IPS-20b (cell line): ENCODE measurements around the gene MICALL1.

Experiments used
- H3K27ac ChIP-seq: one replicate; pipeline ENCODE4 v1.5.1; 2013; ENCODE audit warnings: low read length
- H3K27me3 ChIP-seq: 2 replicates; pipeline ENCODE4 v1.6.1; 2013; ENCODE audit warnings: mild to moderate bottlenecking, low read length, inconsistent platforms; ENCODE audit not compliant: insufficient read depth
- H3K36me3 ChIP-seq: 2 replicates; pipeline ENCODE4 v1.6.1; 2013; ENCODE audit warnings: low read depth, mild to moderate bottlenecking, inconsistent platforms, low read length, moderate library complexity; ENCODE audit not compliant: insufficient read depth
- H3K4me1 ChIP-seq: 2 replicates; pipeline ENCODE4 v1.6.1; 2013; ENCODE audit warnings: mild to moderate bottlenecking, control low read depth, inconsistent platforms, low read length, moderate library complexity; ENCODE audit not compliant: insufficient read depth
- H3K4me3 ChIP-seq: 2 replicates; pipeline ENCODE4 v1.5.1; 2013; ENCODE audit warnings: mild to moderate bottlenecking, low read length, inconsistent platforms
- H3K9ac ChIP-seq: 2 replicates; pipeline ENCODE4 v1.6.1; 2013; ENCODE audit warnings: low read depth, mild to moderate bottlenecking, inconsistent platforms, low read length, moderate library complexity
- H3K9me3 ChIP-seq: 2 replicates; pipeline ENCODE4 v1.6.1; 2013; ENCODE audit warnings: mild to moderate bottlenecking, low read depth, low read length, inconsistent platforms; ENCODE audit not compliant: insufficient read depth

Gene MICALL1

DNA sequence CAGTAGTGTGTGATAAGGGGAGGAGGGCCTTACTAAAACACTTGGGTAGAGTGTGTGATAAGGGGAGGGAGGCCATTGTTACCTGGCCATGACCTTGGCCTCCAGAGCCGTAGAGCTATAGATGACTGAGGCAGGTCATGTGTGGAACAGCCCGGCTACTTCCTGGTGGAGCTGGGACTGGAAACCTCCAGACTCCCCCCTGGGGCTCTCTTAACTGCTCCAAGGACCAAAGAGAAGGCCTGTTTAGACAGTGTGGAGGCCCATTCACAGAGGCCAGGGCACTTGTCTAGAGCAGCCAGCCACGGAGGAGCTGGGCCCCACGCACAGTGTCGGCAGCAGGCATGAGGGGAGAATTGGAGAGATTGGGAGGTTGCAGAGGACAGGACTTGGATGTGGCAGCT is 12.5 kb upstream of the MICALL1 start:
- no peak overlapping the region for H3K4me3 ChIP-seq
- no peaks in the 10 kb centered on the region for H3K27me3 ChIP-seq
- H3K27ac ChIP-seq = peak overlapping the region; percentile 25
- peaks cover 28% of the 10 kb centered on the region for H3K4me1 ChIP-seq
- no peak overlapping the region for H3K9ac ChIP-seq
- H3K36me3 ChIP-seq = peaks cover 30% of the 10 kb centered on the region
- H3K9me3 ChIP-seq = no peaks in the 10 kb centered on the region

DNA sequence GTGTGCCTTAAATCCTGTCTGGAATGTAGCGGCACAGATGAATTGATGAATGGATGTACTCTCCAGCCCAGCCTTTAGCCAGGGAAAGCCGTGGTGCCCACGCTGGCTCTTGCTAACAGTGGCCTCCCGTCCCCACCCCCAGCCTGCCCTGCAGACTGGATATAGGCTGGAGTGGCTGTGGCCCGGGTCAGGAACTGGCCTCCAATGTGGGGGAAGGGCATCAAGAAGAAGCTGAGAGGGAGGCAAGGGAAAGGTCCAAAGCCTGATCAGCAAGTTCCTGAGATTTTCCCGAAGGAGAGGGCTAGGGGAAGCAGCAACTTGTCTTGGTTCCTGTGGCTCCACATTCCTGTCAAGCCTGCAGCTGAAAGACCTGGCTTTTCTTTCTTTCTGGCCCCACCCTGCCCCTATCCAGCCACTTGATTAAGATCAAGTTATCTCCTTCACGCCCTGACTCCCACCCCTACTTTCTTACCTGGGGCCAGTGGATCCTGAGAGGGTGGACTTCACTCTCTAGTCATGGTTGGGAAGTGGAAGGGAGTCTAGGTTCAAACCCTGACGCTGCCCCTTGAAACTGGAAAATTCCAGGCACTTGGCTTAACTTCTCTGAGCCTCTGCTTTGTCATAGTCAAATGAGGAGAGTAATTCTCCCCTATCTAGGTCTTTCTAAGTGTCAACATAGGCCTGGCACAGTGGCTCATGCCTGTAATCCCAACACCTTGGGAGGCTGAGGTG is 11.0 kb upstream of the MICALL1 start:
- Histone ChIP-seq H3K36me3 (peaks cover 15% of the 10 kb centered on the region), H3K27ac (no peak overlapping the region)

DNA sequence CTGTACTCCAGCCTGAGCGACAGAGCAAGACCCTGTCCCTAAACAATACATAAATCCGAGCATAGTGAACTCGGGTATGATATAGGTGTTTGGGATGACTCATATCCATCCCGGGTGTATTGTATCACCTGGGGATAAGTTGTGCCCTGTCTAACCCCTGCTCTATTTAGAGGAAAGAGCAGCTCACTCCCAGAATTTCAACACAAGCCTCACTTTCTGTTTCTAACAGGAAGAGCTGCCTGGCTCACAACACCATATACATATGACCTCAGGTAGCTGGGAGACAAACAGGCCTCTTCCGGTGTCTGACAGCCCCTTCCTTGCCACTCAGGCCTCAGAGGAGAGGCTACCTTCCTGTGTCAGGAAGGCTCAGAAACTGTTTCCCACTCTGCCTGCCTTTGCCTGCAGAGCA is 9.9 kb upstream of the MICALL1 start:
- H3K36me3 ChIP-seq = peaks cover 11% of the 10 kb centered on the region
- H3K4me1 ChIP-seq = peaks cover 31% of the 10 kb centered on the region
- 0 out of 2 replicates have a peak overlapping the region, but pooled peaks have one; percentile 5 for H3K9ac ChIP-seq
- no peaks in the 10 kb centered on the region for H3K27me3 ChIP-seq
- no peak overlapping the region for H3K4me3 ChIP-seq
- H3K9me3 ChIP-seq = no peaks in the 10 kb centered on the region
- no peak overlapping the region for H3K27ac ChIP-seq

More for the DNA sequence above, 11.0 kb upstream of the MICALL1 start:
- H3K4me1 ChIP-seq = peaks cover 31% of the 10 kb centered on the region
- peak overlapping the region; percentile 48; the same call in 1 of the 2 replicates for H3K9ac ChIP-seq
- H3K27me3 ChIP-seq = no peaks in the 10 kb centered on the region
- H3K9me3 ChIP-seq = no peaks in the 10 kb centered on the region
- no peak overlapping the region for H3K4me3 ChIP-seq

DNA sequence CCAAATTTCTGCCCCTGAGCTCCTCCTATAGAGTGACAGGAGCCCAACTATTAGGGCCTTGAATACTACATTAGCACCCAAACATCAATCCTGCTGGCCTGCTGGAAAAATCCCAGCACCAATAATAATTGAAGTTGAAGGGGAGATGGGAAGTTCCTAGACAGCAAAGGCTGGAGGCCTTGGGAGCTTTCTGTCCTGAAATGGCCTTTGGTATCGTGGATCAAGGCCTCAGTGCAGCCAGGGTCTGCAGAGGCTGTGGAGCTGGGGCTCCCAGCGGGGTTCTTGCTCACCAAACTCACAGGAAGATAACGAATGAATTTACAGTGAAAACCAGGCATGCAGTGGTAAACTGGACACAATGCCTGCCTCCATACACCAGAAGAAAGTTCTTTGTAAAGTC is 9.2 kb upstream of the MICALL1 start:
- Histone ChIP-seq H3K27ac (no peak overlapping the region), H3K9ac (peak overlapping the region; percentile 5; the same call in 1 of the 2 replicates), H3K4me1 (peaks cover 31% of the 10 kb centered on the region), H3K4me3 (no peak overlapping the region), H3K36me3 (peaks cover 4% of the 10 kb centered on the region; the same call in 1 of the 2 replicates), H3K9me3 (no peaks in the 10 kb centered on the region), H3K27me3 (no peaks in the 10 kb centered on the region)

DNA sequence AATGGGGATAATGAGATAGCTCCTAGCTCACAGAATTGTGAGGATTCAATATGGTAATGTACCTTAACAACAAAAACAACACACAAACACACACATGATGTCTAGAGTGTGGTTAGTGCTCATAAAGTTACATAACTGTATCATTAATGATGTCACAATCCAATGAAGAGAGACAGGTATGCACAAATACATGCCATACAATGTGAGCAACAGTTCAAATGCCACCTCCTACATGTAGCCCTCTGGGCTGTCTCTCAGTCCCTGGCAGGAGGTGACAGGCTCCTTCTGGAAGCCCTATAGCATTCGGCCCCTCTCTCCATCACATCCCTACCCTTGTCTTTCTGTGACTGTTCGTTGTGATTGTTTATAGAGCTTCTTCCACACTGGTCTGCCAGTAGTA is 8.3 kb upstream of the MICALL1 start:
- H3K9ac ChIP-seq = no peak overlapping the region
- H3K4me1 ChIP-seq = peaks cover 31% of the 10 kb centered on the region
- H3K9me3 ChIP-seq = no peaks in the 10 kb centered on the region
- no peak overlapping the region for H3K27ac ChIP-seq
- H3K4me3 ChIP-seq = no peak overlapping the region
- no peaks in the 10 kb centered on the region for H3K27me3 ChIP-seq
- no peaks in the 10 kb centered on the region for H3K36me3 ChIP-seq

DNA sequence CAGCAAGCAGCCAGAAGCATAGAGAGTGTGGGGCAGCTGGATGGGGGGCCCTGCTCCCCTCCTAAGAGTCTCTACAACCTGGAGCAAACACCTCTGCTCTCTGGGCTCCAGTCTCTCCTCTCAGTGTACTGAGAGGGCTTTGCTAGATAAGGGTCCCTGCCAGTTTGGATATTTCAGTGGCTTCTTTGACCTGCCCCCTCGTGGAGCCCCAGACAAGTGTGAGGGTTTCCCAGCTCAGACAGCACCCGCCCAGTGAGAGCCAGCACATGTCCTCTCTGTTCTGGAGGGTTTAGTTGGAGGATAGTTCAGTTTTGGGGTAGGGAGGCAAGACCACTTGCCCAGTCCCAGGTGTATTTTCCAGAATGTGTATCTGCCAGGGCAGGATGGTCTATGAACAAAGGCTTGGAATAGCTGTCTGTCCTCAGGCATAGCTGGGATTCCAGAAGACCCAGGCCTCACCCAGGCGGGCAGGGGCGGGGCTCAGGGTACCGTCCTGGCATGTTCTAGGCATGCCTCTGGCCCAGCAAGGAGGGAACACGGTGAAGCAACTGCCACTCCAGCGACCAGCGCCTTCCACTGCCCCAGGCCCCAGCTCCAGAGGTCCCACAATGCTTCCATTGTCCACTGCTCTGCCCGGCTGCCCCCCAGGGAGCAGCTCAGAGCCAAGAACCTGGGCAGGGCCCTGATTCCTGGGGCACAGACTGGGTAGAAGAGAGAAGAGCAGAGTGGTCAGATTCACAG is 7.5 kb upstream of the MICALL1 start:
- no peaks in the 10 kb centered on the region for H3K9me3 ChIP-seq
- peaks cover 31% of the 10 kb centered on the region for H3K4me1 ChIP-seq
- no peaks in the 10 kb centered on the region for H3K36me3 ChIP-seq
- no peaks in the 10 kb centered on the region for H3K27me3 ChIP-seq
- no peak overlapping the region for H3K4me3 ChIP-seq
- peak overlapping the region; percentile 61 for H3K9ac ChIP-seq
- H3K27ac ChIP-seq = no peak overlapping the region

DNA sequence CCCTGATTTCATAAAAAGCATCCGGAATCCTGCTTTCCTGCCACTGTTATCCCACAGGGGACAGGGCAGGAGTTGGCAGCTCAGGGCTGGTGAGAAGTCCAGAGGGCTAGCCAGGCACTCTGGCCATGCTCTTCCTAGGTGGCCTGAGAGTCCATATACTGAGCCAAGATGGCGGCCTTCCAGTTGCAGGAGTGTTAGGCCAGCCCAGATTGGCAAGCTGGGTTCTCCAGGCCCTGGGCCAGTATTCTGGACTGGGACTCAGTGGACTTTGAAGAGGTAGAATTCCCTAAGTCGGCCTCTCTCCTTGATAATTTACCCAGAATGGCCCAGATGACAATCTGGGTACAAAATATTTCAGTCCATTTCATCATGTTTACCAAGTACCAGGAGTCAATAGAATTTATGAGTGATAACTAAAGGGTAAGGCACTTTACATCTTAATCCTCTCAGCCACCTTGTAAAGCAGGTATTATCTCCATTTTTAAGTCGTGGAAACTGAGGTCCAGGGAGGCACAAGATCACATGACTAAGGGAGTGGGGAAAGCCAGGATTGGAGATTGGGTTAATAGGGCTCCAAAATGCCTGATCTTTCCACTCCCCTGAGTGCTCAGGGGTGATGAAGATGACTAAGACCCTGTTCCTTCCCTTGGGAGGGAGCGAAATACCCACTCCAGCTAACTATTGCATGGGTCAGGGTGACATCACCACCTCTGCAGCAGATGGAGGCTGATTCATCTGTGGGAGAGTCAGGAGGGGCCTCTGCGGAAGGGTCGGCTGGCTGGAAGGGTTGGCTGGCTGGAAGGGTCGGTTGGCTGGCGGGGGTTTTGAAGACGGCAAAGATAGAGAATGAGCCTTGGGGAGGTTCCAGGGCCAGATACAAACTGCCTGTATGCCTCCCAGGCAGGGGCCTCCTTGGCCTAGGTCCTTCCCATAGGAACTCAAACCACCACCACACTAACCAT is 1.2 kb upstream of the MICALL1 start:
- Histone ChIP-seq H3K27me3 (no peaks in the 10 kb centered on the region), H3K9ac (peak overlapping the region; percentile 69), H3K4me1 (peaks cover 11% of the 10 kb centered on the region), H3K27ac (no peak overlapping the region), H3K4me3 (peak overlapping the region; percentile 61; the same call in 1 of the 2 replicates), H3K36me3 (no peaks in the 10 kb centered on the region), H3K9me3 (no peaks in the 10 kb centered on the region)

DNA sequence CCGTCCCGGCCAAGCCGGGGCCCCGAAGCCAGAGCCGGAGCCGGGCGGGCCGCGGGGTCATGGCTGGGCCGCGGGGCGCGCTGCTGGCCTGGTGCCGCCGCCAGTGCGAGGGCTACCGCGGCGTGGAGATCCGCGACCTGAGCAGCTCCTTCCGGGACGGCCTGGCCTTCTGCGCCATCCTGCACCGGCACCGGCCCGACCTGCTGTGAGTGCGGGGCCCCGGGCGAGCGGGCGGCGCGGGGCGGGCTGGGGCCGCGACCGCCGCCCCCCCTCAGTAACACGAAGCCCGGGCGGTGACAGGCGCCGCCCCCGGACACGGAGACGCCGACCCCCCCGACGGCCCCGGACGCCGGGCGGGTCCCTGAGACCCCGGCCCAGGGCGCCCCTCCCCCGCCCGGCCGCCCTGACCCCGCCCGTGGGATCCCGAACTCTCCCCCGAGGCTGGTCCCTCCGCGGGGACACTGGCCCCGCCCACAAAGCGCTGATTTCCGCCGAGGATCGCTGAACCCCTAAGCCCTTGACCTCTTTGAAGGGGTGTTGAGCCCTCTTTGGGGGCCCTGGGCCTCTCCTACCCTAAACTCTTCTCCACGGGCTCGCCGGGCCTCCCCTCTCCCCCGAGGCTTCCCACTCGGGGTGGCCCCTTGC is 389 bp downstream of the MICALL1 start:
- Histone ChIP-seq H3K36me3 (no peaks in the 10 kb centered on the region), H3K9ac (peak overlapping the region; percentile 64; the same call in 1 of the 2 replicates), H3K27ac (no peak overlapping the region), H3K4me3 (peak overlapping the region; percentile 75), H3K9me3 (no peaks in the 10 kb centered on the region), H3K27me3 (no peaks in the 10 kb centered on the region), H3K4me1 (peaks cover 28% of the 10 kb centered on the region)

DNA sequence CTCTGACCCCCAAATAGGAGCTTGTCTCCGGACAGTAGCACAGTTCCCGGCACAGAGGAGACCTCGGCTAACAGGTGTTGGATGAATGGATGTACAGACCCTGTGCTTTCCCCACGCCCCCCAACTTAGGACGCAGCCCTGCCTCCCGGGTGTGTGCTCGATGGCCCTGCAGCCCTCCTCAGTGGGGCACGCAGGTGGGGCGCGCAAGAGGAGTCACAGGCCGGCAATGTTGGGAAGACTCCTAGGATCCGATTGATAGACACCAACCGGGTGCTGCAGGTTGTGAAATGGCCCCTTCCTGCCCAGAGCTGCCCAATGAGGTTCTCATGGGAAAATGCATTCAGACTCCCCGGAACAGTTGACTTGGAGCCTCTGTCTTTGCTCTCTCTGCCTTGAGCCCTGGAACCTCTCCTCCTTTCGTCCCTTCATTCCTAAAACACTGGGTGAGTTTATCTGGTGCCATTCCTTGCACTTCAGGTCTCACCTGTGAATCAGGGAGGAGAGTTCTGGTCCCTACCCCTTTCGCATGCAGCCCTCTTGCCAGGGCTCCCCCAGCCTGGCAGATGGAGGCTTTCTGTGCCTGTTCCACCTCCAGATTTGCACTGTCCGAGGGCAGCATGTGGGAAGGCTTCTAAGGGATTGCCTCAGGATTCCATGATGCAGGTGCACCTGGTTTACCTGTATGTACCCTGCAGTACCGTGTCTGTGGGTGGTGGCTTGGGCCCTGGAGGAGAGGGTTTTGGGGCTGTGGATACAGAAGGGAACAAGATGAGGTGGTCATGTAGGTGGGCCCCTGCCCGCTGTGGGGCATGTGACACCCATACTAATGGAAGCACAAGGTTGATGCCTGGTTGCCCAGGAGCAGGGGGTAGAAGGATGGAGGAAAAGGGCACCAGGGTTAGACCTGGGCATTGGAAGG is 1.2 kb downstream of the MICALL1 start:
- H3K36me3 ChIP-seq = 0 out of 2 replicates have a peak, but pooled peaks cover 3% of the 10 kb centered on the region
- peak overlapping the region; percentile 75 for H3K4me3 ChIP-seq
- no peak overlapping the region for H3K27ac ChIP-seq
- H3K9ac ChIP-seq = peak overlapping the region; percentile 64; the same call in 1 of the 2 replicates
- no peaks in the 10 kb centered on the region for H3K27me3 ChIP-seq
- no peaks in the 10 kb centered on the region for H3K9me3 ChIP-seq
- H3K4me1 ChIP-seq = peaks cover 30% of the 10 kb centered on the region

DNA sequence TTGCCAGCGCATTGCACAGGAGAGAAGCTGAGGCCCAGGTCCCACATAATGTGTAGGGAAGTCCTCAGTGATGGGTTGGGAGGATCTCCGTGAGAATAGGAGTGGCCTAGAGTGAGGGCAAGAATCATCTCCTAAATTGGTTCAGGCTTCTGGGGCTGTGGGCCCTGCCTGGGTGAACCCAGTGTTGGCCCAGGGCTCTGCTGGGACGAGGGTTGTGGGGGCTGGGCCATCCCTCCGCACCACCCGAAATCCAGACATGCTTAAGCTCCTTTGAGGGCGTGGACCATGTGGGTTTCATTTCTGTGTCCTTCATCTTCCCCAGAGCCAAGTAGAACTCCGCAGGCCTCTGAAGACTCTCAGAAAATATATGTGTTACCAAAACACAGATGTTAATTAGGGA is 3.7 kb downstream of the MICALL1 start:
- Histone ChIP-seq H3K4me3 (no peak overlapping the region), H3K9me3 (no peaks in the 10 kb centered on the region), H3K9ac (no peak overlapping the region; the same call in 1 of the 2 replicates), H3K4me1 (peaks cover 30% of the 10 kb centered on the region), H3K27me3 (no peaks in the 10 kb centered on the region), H3K27ac (no peak overlapping the region), H3K36me3 (peaks cover 11% of the 10 kb centered on the region)
